Neural cell (in vitro differentiated cells): Measurements from ENCODE around the gene EGFL7. TPM values are rescaled to one million over a fixed set of nuclear protein-coding genes. Genes with fewer than 3 reads are reported as not detected.

Experiments used
- H2AFZ ChIP-seq: fragments of 200-600, 300-800 bp; sonication (generic), shearing (Covaris generic); 2 replicates; pipeline ENCODE4 v1.6.0; 2014; ENCODE audit warnings: low read depth, mild to moderate bottlenecking, antibody characterized with exemption, low read length, moderate library complexity
- H3F3A ChIP-seq: fragments of 200-600 bp; shearing (Covaris generic); 2 replicates; pipeline ENCODE4 v1.6.1; 2016; ENCODE audit warnings: mild to moderate bottlenecking, moderate library complexity, mixed read lengths, antibody characterized with exemption, low read length; ENCODE audit not compliant: insufficient read depth, poor library complexity, severe bottlenecking
- H3K27ac ChIP-seq: fragments of 200-600, 300-800 bp; sonication (generic), shearing (Covaris generic); 2 replicates; pipeline ENCODE4 v1.5.1; 2014; ENCODE audit warnings: mild to moderate bottlenecking, low read length, moderate library complexity
- H3K27me3 ChIP-seq: fragments of 300-800, 200-600 bp; sonication (generic), shearing (Covaris generic); 2 replicates; pipeline ENCODE4 v1.6.0; 2014; ENCODE audit warnings: mild to moderate bottlenecking, low read depth, low read length, moderate library complexity; ENCODE audit not compliant: insufficient read depth
- H3K36me3 ChIP-seq: fragments of 300-800, 200-600 bp; sonication (generic), shearing (Covaris generic); 2 replicates; pipeline ENCODE4 v1.5.1; 2014; ENCODE audit warnings: mild to moderate bottlenecking, antibody characterized with exemption, low read length, moderate library complexity; ENCODE audit not compliant: insufficient read depth
- H3K4me2 ChIP-seq: fragments of 300-800, 200-600 bp; sonication (generic), shearing (Covaris generic); 2 replicates; pipeline ENCODE4 v1.6.0; 2014; ENCODE audit warnings: mild to moderate bottlenecking, low read length
- H3K4me3 ChIP-seq: fragments of 300-800, 200-600 bp; sonication (generic), shearing (Covaris generic); 2 replicates; pipeline ENCODE4 v1.5.1; 2014; ENCODE audit warnings: mild to moderate bottlenecking, low read length, moderate library complexity
- H3K79me2 ChIP-seq: fragments of 200-600 bp; shearing (Covaris generic); replicated peaks from 2 replicates; pipeline ENCODE4 v1.6.0; 2014; ENCODE audit warnings: mild to moderate bottlenecking, low read length, moderate library complexity; ENCODE audit not compliant: insufficient read depth
- H3K9ac ChIP-seq: fragments of 300-800, 200-600 bp; sonication (generic), shearing (Covaris generic); 2 replicates; pipeline ENCODE4 v1.6.1; 2016; ENCODE audit warnings: mild to moderate bottlenecking, low read length, mixed read lengths
- H3K9me2 ChIP-seq: fragments of 200-600 bp; shearing (Covaris generic); 2 replicates; pipeline ENCODE4 v1.6.1; 2016; ENCODE audit warnings: mild to moderate bottlenecking, low read length, mixed read lengths; ENCODE audit not compliant: insufficient read depth
- H3K9me3 ChIP-seq: fragments of 200-600, 300-800 bp; sonication (generic), shearing (Covaris generic); 2 replicates; pipeline ENCODE4 v1.6.1; 2016; ENCODE audit warnings: mild to moderate bottlenecking, mixed run types, low read length, moderate library complexity, mixed read lengths
- H4K20me1 ChIP-seq: fragments of 200-600 bp; shearing (Covaris generic); 2 replicates; pipeline ENCODE4 v1.6.1; 2016; ENCODE audit warnings: mild to moderate bottlenecking, mixed run types; ENCODE audit not compliant: insufficient read depth
- CTCF ChIP-seq: fragments of 450-650 bp; IDR thresholded peaks from 2 replicates; pipeline ENCODE4 v1.5.1; 2014; ENCODE audit warnings: antibody characterized with exemption, mild to moderate bottlenecking, moderate library complexity; ENCODE audit not compliant: poor library complexity, severe bottlenecking
- EP300 ChIP-seq: fragments of 450-650 bp; conservative IDR thresholded peaks from 2 replicates; pipeline ENCODE4 v1.6.1; 2014; ENCODE audit warnings: antibody characterized with exemption, mild to moderate bottlenecking, moderate library complexity; ENCODE audit not compliant: poor library complexity, severe bottlenecking
- EZH2 ChIP-seq: fragments of 200-600, 300-800 bp; shearing (Covaris generic), sonication (generic); IDR thresholded peaks from 2 replicates; pipeline ENCODE4 v1.6.1; 2014; ENCODE audit warnings: antibody characterized with exemption, low read length, borderline replicate concordance, mild to moderate bottlenecking; ENCODE audit not compliant: insufficient read depth, poor library complexity, severe bottlenecking
- MXI1 ChIP-seq: fragments of 450-650 bp; conservative IDR thresholded peaks from 2 replicates; pipeline ENCODE4 v1.6.1; 2014; ENCODE audit warnings: antibody characterized with exemption, mild to moderate bottlenecking; ENCODE audit not compliant: poor library complexity, severe bottlenecking
- POLR2AphosphoS5 ChIP-seq: IDR thresholded peaks from 2 replicates; pipeline ENCODE4 v1.6.1; 2012
- RAD21 ChIP-seq: fragments of 450-650 bp; conservative IDR thresholded peaks from 2 replicates; pipeline ENCODE4 v1.6.1; 2014; ENCODE audit warnings: antibody characterized with exemption, mild to moderate bottlenecking, moderate library complexity
- SMC3 ChIP-seq: fragments of 450-650 bp; conservative IDR thresholded peaks from 2 replicates; pipeline ENCODE4 v1.6.1; 2014; ENCODE audit warnings: antibody characterized with exemption, mild to moderate bottlenecking, moderate library complexity; ENCODE audit not compliant: poor library complexity
- TAF1 ChIP-seq: IDR thresholded peaks from 2 replicates; pipeline ENCODE4 v1.6.1; 2012; ENCODE audit warnings: low read depth
- polyA plus RNA-seq: library from polyadenylated mRNA; depleted of rRNA; stranded (reverse); fragments of >200 nt; gene quantifications from 2 replicates; pipeline ENCODE4 v1.2.3, GENCODE V29; 2014
- TF ChIP-seq, protein P1 (sequence below): IDR thresholded peaks from 2 replicates; pipeline ENCODE4 v1.6.1; 2012; ENCODE audit warnings: borderline replicate concordance

EGFL7 gene
- polyA plus RNA-seq, 1 donor from 2014 or later, result 12.5 TPM

- Histone ChIP-seq H3K27me3 (peaks cover 25% of the 10 kb centered on the region), H3K79me2 (no peaks in the 10 kb centered on the region), H3K9me3 (no peaks in the 10 kb centered on the region), H3K27ac (no peak overlapping the region), H3K4me2 (no peak overlapping the region), H3K4me3 (no peak overlapping the region), H4K20me1 (no peaks in the 10 kb centered on the region), H3K9me2 (no peaks in the 10 kb centered on the region), H3K9ac (no peak overlapping the region), H3K36me3 (no peaks in the 10 kb centered on the region), H2AFZ (no peak overlapping the region), H3F3A (no peaks in the 10 kb centered on the region)
- TF ChIP-seq EZH2, result no peak
- TF ChIP-seq EP300, result no peak
These were observed 21.6 kb downstream of the EGFL7 start for GRCh38 chr9:136684339-136684738.

GRCh38 chr9:136684799-136685198 lies 22.1 kb downstream of the EGFL7 start:
- no peak overlapping the region for H3K9ac ChIP-seq
- no peak overlapping the region for H3K4me2 ChIP-seq
- no peaks in the 10 kb centered on the region for H3F3A ChIP-seq
- no peaks in the 10 kb centered on the region for H4K20me1 ChIP-seq
- H3K27me3 ChIP-seq, result peaks cover 25% of the 10 kb centered on the region
- H3K9me3 ChIP-seq, result no peaks in the 10 kb centered on the region
- TF ChIP-seq RAD21, result no peak
- TF ChIP-seq, protein P1, sequence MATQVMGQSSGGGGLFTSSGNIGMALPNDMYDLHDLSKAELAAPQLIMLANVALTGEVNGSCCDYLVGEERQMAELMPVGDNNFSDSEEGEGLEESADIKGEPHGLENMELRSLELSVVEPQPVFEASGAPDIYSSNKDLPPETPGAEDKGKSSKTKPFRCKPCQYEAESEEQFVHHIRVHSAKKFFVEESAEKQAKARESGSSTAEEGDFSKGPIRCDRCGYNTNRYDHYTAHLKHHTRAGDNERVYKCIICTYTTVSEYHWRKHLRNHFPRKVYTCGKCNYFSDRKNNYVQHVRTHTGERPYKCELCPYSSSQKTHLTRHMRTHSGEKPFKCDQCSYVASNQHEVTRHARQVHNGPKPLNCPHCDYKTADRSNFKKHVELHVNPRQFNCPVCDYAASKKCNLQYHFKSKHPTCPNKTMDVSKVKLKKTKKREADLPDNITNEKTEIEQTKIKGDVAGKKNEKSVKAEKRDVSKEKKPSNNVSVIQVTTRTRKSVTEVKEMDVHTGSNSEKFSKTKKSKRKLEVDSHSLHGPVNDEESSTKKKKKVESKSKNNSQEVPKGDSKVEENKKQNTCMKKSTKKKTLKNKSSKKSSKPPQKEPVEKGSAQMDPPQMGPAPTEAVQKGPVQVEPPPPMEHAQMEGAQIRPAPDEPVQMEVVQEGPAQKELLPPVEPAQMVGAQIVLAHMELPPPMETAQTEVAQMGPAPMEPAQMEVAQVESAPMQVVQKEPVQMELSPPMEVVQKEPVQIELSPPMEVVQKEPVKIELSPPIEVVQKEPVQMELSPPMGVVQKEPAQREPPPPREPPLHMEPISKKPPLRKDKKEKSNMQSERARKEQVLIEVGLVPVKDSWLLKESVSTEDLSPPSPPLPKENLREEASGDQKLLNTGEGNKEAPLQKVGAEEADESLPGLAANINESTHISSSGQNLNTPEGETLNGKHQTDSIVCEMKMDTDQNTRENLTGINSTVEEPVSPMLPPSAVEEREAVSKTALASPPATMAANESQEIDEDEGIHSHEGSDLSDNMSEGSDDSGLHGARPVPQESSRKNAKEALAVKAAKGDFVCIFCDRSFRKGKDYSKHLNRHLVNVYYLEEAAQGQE, result no peak
- no peak for TF ChIP-seq EZH2
- TF ChIP-seq SMC3, result no peak
- TF ChIP-seq MXI1, result no peak
- TF ChIP-seq CTCF, result no peak
- no peak for TF ChIP-seq POLR2AphosphoS5
- TF ChIP-seq EP300, result no peak
- TF ChIP-seq TAF1, result no peak
- H2AFZ ChIP-seq, result no peak overlapping the region
- H3K9me2 ChIP-seq, result no peaks in the 10 kb centered on the region
- no peaks in the 10 kb centered on the region for H3K79me2 ChIP-seq
- no peak overlapping the region for H3K27ac ChIP-seq
- no peaks in the 10 kb centered on the region for H3K36me3 ChIP-seq
- H3K4me3 ChIP-seq, result no peak overlapping the region

DNA sequence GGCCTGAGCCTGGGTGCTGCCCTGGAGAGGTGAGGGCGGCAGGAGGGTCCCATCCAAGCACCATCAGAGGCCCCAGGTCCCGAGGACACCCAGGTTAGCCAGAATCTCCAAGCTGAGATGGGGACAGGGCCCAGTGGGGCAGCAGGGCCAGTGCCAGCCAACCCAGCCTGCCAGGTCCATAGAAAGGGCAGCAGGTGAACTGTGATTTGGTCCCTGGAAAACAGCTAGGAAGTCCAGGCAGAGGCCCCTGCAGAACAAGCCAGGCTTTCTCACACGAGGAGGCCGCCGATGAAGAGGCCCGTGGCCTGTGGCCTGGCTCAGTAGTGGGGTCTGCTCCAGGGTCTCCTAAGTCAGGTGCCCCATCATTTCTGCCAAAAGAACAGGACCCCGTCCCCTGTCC lies 22.5 kb downstream of the EGFL7 start:
- Histone ChIP-seq H3K9ac (no peak overlapping the region), H4K20me1 (no peaks in the 10 kb centered on the region), H3K36me3 (no peaks in the 10 kb centered on the region), H3K9me3 (no peaks in the 10 kb centered on the region), H3K27ac (no peak overlapping the region), H2AFZ (no peak overlapping the region), H3K79me2 (no peaks in the 10 kb centered on the region), H3F3A (no peaks in the 10 kb centered on the region), H3K4me3 (no peak overlapping the region), H3K4me2 (no peak overlapping the region), H3K27me3 (peaks cover 25% of the 10 kb centered on the region), H3K9me2 (no peaks in the 10 kb centered on the region)
- TF ChIP-seq POLR2AphosphoS5, result no peak
- no peak for TF ChIP-seq SMC3
- no peak for TF ChIP-seq EZH2
- no peak for TF ChIP-seq EP300
- TF ChIP-seq RAD21, result no peak
- TF ChIP-seq, protein P1, result no peak
- no peak for TF ChIP-seq MXI1
- no peak for TF ChIP-seq CTCF
- TF ChIP-seq TAF1, result no peak
